Right ventricle myocardium inferior (tissue), 1 donor: Measurements from ENCODE around the gene MTMR8. TPM values are rescaled to one million over a fixed set of nuclear protein-coding genes. Genes with fewer than 3 reads are reported as not detected.
A peak's percentile ranks its signal among the peaks of the same experiment; 100 is the strongest.

ENCODE experiments used
- ATAC-seq: fragments of 200-7000 bp; cut with Tn5 transposase; one replicate; pipeline ENCODE4 v1.9.1; 2020; ENCODE audit warnings: mild to moderate bottlenecking, moderate library complexity
- DNase-seq: peaks from one replicate; pipeline ENCODE4 v3.0.0; 2021; ENCODE audit errors: missing footprints
- intact Hi-C: fragments of 100-400 bp; cut with DNase I; formaldehyde crosslinking; loops from one replicate; pipeline ENCODE4 v1.11.0; 2022
- total RNA-seq: library from RNA; stranded (reverse); fragmentation: NEBNext Ultra II Directional; extraction: Animal tissue kit (Norgen Biotek cat#: 25700); gene quantifications from one replicate; pipeline ENCODE4 v1.2.1, GENCODE V29; 2021
- donor health status: DM: no; HTN: yes; CAD: no; lungs with severe emphysema.

The MTMR8 gene
- total RNA-seq, 1 donor from 2014 or later: 0.41 TPM

GRCh38 chrX:64330284-64330683, 65.0 kb downstream of the MTMR8 start:
- DNase-seq (no peak), ATAC-seq (no peak)
- intact Hi-C loops: no loop called here

DNA sequence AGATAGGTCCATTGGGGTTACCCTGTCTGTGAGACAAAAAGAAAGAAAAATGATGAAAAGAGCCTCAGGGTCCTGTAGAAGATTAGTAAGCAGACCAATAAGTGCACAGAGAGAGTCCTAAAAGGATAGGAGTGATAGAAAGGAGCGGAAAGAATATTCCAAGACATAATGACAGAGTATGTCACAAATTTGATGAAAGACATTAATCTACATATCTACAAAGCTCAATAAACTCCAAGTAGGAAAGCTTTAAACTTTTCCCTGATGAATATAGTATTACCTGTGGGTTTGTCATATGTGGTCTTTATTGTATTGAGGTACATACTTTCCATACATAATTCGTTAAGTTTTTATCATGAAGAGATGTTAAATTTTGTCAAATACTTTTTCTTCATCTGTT, 73.7 kb downstream of the MTMR8 start:
- no peak for DNase-seq
- ATAC-seq: no peak
- intact Hi-C loops: no loop called here

- DNase-seq (no peak), ATAC-seq (no peak)
- intact Hi-C loops: no loop called here
Observed at GRCh38 chrX:64313624-64314023, 81.6 kb downstream of the MTMR8 start.

- intact Hi-C loops: no loop called here
- no peak for ATAC-seq
- no peak for DNase-seq
Observed at GRCh38 chrX:64306712-64307111, 88.5 kb downstream of the MTMR8 start.

DNA sequence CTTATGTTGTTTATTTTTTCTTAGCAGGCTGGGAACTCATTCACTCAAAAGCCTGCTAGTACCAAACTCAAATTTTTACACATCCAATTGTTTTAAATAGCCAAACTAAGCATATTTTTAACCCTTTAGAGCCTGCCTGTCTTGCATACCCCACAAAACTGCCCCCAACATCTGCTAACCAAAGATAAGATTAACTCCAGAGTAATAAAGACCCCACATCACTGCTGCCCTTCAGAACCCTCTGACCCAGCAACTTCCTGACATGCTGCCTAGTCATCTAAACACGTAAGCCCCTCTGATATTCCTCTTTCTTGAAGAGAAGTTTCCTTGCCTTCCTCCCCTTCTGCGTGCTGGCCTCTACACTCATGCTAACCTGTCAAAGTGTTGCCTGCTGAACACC, 104.1 kb downstream of the MTMR8 start:
- no peak for DNase-seq
- no peak for ATAC-seq
- intact Hi-C loops: no loop called here

DNA sequence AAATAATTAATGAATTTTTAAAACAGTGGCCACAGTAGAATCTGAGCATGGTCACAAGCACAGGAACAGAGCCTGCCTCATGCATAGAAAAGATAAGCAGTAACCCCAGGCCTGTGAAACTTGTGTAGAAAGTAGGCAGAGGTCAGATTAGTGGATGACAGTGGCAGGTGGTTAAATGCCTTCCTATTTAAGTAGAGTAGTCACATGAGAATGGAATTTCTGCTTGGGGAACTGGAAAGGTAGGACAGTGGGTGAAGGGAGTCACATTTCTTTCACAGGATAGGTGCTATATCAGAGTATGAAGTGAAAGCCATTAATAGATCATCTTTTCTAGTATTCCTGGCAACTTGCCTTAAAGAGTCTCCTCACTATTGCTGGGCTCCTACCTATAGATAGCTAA, 130.0 kb downstream of the MTMR8 start:
- intact Hi-C loops: no loop called here
- ATAC-seq (no peak), DNase-seq (no peak)

- DNase-seq: no peak
- intact Hi-C loops: no loop called here
- peak; percentile 88 for ATAC-seq
Observed at GRCh38 chrX:64230123-64230970, 164.9 kb downstream of the MTMR8 start, which contains the start of gene ASB12. ASB12 (minus strand) TSS chrX:64230607; CDS start chrX:64225650, 4,957 bp downstream.

GRCh38 chrX:64229154-64229553, 166.1 kb downstream of the MTMR8 start:
- ATAC-seq: no peak
- DNase-seq: no peak
- intact Hi-C loops: no loop called here

Other genes with a start within 250 kb of the MTMR8 start
- 4.1 TPM for gene AMER1, start 189.7 kb downstream of the MTMR8 start, total RNA-seq
- 2.5 TPM for gene ASB12, start 164.8 kb downstream of the MTMR8 start, total RNA-seq